KMS-11 (cell line): ENCODE data around the gene C2orf72.

Experiments
- H2AFZ ChIP-seq: fragments of 200-600 bp; sonication (generic); 2 replicates; pipeline ENCODE4 v1.6.1; 2016; ENCODE audit warnings: antibody characterized with exemption, mixed run types, low read depth
- H3K27ac ChIP-seq: fragments of 200-600 bp; sonication (generic); 2 replicates; pipeline ENCODE4 v1.6.1; 2016; ENCODE audit warnings: mild to moderate bottlenecking, mixed run types
- H3K27me3 ChIP-seq: fragments of 200-600 bp; sonication (generic); 2 replicates; pipeline ENCODE4 v1.6.1; 2017; ENCODE audit warnings: mild to moderate bottlenecking, low read depth, mixed run types, moderate library complexity; ENCODE audit not compliant: insufficient read depth
- H3K36me3 ChIP-seq: fragments of 200-600 bp; sonication (generic); 2 replicates; pipeline ENCODE4 v1.6.1; 2017; ENCODE audit warnings: mild to moderate bottlenecking, mixed run types; ENCODE audit not compliant: insufficient read depth
- H3K4me1 ChIP-seq: fragments of 200-600 bp; sonication (generic); 2 replicates; pipeline ENCODE4 v1.6.1; 2016; ENCODE audit warnings: mild to moderate bottlenecking, low read depth, mixed run types; ENCODE audit not compliant: poor library complexity, severe bottlenecking
- H3K4me2 ChIP-seq: fragments of 200-600 bp; sonication (generic); 2 replicates; pipeline ENCODE4 v1.7.0; 2016; ENCODE audit warnings: mild to moderate bottlenecking, mixed run types
- H3K4me3 ChIP-seq: fragments of 200-600 bp; sonication (generic); IDR thresholded peaks from 2 replicates; pipeline ENCODE4 v1.6.1; 2017; ENCODE audit warnings: low read depth, low read length, mixed read lengths; ENCODE audit not compliant: insufficient read depth
- H3K79me2 ChIP-seq: fragments of 200-600 bp; sonication (generic); 2 replicates; pipeline ENCODE4 v1.6.1; 2016; ENCODE audit warnings: low read depth, mixed run types; ENCODE audit not compliant: insufficient read depth
- H3K9ac ChIP-seq: fragments of 200-600 bp; sonication (generic); 2 replicates; pipeline ENCODE4 v1.6.1; 2016; ENCODE audit warnings: mild to moderate bottlenecking, mixed run types
- H4K20me1 ChIP-seq: fragments of 200-600 bp; sonication (generic); 2 replicates; pipeline ENCODE4 v1.6.1; 2016; ENCODE audit warnings: mild to moderate bottlenecking, mixed run types; ENCODE audit not compliant: insufficient read depth
- TF ChIP-seq, protein P1 (sequence below): fragments of 200-600 bp; sonication (generic); conservative IDR thresholded peaks from 2 replicates; pipeline ENCODE4 v1.6.1; 2017; ENCODE audit warnings: low read depth, mild to moderate bottlenecking, antibody characterized with exemption, low read length, moderate library complexity, mixed read lengths

C2orf72 gene

DNA sequence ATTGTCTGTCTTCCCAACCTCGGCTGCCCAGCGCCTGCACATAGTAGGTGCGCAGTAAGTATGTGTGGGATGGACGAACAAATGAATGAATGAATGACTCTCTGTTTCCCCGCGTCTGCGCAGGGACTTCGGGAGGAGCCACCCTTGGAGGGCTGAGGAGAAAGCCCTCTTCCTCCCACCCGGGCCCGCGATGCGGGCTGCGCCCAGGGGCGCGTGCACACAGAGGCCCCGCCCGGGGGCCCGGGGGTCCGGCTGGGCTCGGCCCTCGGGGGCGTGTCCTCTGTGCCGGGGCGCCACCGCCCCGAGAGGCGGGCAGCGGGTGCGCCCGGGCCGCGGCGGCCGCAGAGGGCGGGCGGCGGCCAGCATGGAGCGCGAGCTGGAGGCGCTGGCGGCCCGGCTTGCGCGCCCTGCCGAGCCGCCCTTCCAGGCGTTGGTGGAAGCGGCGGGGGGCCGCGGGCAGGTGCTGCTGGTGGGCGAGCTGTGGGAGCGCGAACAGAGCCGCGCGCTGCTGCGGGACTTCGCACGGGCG, at the start of gene C2orf72:
Gene C2orf72, plus strand, starts transcription at position 322 of the 529 bp plus-strand sequence. Its CDS starts 43 bp downstream, at position 365.
- Histone ChIP-seq H3K9ac (no peak within 1 kb of the TSS), H3K4me3 (no peak within 1 kb of the TSS), H3K27me3 (no peaks in the 10 kb centered on the region; the same call in 1 of the 2 replicates), H3K4me1 (no peaks in the 10 kb centered on the region), H3K79me2 (no peaks in the 10 kb centered on the region), H2AFZ (no peak within 1 kb of the TSS), H4K20me1 (no peaks in the 10 kb centered on the region), H3K4me2 (no peak within 1 kb of the TSS), H3K27ac (no peak within 1 kb of the TSS), H3K36me3 (no peaks in the 10 kb centered on the region)
- TF ChIP-seq, protein P1, sequence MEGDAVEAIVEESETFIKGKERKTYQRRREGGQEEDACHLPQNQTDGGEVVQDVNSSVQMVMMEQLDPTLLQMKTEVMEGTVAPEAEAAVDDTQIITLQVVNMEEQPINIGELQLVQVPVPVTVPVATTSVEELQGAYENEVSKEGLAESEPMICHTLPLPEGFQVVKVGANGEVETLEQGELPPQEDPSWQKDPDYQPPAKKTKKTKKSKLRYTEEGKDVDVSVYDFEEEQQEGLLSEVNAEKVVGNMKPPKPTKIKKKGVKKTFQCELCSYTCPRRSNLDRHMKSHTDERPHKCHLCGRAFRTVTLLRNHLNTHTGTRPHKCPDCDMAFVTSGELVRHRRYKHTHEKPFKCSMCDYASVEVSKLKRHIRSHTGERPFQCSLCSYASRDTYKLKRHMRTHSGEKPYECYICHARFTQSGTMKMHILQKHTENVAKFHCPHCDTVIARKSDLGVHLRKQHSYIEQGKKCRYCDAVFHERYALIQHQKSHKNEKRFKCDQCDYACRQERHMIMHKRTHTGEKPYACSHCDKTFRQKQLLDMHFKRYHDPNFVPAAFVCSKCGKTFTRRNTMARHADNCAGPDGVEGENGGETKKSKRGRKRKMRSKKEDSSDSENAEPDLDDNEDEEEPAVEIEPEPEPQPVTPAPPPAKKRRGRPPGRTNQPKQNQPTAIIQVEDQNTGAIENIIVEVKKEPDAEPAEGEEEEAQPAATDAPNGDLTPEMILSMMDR = no peak

GRCh38 chr2:230989731-230990130, 47.6 kb upstream of the C2orf72 start:
- Histone ChIP-seq H3K79me2 (no peaks in the 10 kb centered on the region), H3K4me1 (peaks cover 31% of the 10 kb centered on the region), H3K27me3 (no peaks in the 10 kb centered on the region), H3K4me2 (no peak overlapping the region), H4K20me1 (no peaks in the 10 kb centered on the region), H3K4me3 (no peak overlapping the region), H3K36me3 (no peaks in the 10 kb centered on the region), H3K27ac (no peak overlapping the region), H2AFZ (no peak overlapping the region), H3K9ac (no peak overlapping the region)
- TF ChIP-seq, protein P1 = no peak

DNA sequence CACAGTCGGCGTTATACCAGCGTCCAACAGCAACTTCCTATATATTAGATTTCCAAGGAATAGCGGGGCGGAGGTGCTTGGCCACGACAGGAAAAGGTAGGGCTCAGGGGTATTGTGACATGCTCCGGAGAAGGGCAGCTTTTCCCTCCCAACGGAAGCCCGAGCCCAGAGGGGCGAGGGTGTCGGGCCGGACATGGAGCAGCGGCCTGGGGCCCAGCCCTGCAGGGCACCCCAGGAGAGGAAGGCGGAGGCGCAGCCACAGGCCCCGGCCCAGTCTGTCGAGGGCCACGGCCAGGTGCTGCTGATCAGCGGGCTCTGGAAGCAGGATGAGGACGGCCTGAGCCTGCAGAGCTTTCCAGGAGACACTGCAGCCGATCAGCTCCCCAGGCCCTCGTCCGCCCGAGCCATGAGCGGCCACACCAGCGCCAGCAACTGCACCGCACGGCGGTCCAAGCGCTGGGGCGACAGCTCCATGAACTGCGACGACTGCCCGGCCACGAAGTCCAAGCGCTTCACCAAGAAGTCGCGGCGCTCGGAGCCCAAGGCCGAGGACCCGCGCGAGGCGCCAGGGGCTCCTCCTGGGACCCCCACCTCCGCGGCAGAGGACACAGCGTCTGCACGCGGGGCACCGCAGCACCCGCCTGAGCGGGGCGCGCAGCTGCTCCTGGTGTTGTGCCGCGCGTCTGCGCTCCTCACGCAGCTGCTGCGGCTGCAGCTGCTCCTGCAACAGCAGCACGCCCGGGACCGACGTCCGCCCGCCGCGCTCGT, 47.0 kb upstream of the C2orf72 start:
- Histone ChIP-seq H3K36me3 (no peaks in the 10 kb centered on the region), H3K27ac (no peak overlapping the region), H3K4me2 (no peak overlapping the region), H4K20me1 (no peaks in the 10 kb centered on the region), H3K79me2 (no peaks in the 10 kb centered on the region), H3K4me3 (no peak overlapping the region), H3K27me3 (no peaks in the 10 kb centered on the region), H3K9ac (no peak overlapping the region), H3K4me1 (peaks cover 25% of the 10 kb centered on the region), H2AFZ (no peak overlapping the region)
- TF ChIP-seq, protein P1 = no peak

DNA sequence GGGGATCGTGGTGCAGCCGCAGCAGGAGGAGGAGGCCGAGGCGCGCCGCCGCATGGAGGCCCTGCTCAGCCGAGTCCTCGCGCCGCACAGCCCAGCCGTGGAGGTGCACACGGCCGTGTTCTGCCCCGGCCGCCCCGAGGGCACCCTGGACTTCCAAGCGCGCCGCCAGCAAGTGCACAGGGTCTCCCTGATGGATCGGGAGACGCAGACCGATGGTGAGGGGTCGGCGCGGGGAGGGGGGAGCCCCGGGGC, 46.5 kb upstream of the C2orf72 start:
- no peak overlapping the region for H3K27ac ChIP-seq

More for the DNA sequence above, 46.5 kb upstream of the C2orf72 start:
- H3K27me3 ChIP-seq = no peaks in the 10 kb centered on the region
- no peak overlapping the region for H2AFZ ChIP-seq
- no peak overlapping the region for H3K4me3 ChIP-seq
- peaks cover 20% of the 10 kb centered on the region for H3K4me1 ChIP-seq
- no peaks in the 10 kb centered on the region for H4K20me1 ChIP-seq
- H3K4me2 ChIP-seq = no peak overlapping the region
- H3K36me3 ChIP-seq = no peaks in the 10 kb centered on the region
- TF ChIP-seq, protein P1 = no peak
- no peak overlapping the region for H3K9ac ChIP-seq
- H3K79me2 ChIP-seq = no peaks in the 10 kb centered on the region
